DOHH2 (cell line): ENCODE measurements around the gene PLSCR3.

Source experiments
- EZH2phosphoT487 ChIP-seq: fragments of 200-600 bp; sonication (generic); IDR thresholded peaks from 2 replicates; pipeline ENCODE4 v1.6.1; 2017; ENCODE audit warnings: borderline replicate concordance, mild to moderate bottlenecking, antibody characterized with exemption, low read length, moderate library complexity, mixed read lengths
- TF ChIP-seq, protein P1 (sequence below): fragments of 200-600 bp; sonication (generic); IDR thresholded peaks from one replicate; pipeline ENCODE4 v1.5.1; 2014; ENCODE audit warnings: antibody characterized with exemption, mild to moderate bottlenecking, low read depth, low read length; ENCODE audit not compliant: poor library complexity, severe bottlenecking

DNA sequence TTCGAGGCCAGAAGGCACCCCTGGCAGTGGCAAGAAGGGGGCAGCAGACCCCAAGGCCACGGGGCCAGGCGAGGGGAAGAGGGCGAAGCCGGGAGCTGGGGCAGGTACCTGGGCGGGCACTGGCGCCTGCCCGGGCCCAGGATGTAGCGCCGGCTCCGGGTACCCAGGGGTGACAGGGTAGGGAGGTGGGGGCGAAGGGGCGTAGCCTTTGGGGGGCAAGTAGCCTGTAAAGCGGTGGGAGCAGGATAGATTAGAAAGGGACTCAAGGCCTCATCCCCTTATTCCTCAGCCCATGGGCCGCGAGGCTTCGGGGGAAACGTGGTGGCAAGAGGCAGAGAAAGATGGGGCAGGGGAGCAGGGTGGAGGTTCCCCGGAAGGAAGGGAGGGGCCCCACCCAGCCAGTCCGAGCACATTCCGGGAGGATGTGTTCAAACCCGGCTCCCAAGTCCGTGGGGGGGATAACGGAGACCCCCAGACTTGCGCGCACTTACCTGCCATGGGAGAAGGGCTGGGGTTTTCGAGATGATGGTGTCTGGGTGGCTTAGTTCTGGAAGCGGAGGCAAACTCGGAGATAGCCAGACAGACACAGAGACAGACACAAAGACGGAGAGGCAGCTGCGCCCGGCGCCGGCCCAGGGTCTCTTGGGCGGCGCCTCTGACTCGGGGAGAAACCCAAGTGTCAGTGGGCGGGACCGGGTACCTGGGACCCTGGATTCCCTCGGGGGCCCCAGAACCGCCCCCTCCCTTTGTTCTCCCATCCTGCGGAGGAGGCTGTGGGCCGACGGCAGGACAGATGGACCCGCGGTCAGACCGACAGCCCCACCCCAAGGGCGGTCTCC, 493 bp downstream of the PLSCR3 start:
- TF ChIP-seq, protein P1, sequence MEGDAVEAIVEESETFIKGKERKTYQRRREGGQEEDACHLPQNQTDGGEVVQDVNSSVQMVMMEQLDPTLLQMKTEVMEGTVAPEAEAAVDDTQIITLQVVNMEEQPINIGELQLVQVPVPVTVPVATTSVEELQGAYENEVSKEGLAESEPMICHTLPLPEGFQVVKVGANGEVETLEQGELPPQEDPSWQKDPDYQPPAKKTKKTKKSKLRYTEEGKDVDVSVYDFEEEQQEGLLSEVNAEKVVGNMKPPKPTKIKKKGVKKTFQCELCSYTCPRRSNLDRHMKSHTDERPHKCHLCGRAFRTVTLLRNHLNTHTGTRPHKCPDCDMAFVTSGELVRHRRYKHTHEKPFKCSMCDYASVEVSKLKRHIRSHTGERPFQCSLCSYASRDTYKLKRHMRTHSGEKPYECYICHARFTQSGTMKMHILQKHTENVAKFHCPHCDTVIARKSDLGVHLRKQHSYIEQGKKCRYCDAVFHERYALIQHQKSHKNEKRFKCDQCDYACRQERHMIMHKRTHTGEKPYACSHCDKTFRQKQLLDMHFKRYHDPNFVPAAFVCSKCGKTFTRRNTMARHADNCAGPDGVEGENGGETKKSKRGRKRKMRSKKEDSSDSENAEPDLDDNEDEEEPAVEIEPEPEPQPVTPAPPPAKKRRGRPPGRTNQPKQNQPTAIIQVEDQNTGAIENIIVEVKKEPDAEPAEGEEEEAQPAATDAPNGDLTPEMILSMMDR = no peak
- TF ChIP-seq EZH2phosphoT487 = no peak
